Measurements from ENCODE around the gene PA2G4. TPM values are rescaled to one million over a fixed set of nuclear protein-coding genes. Genes with fewer than 3 reads are reported as not detected.

Gene PA2G4
- total and polyA plus RNA-seq, 2 of the 4 experiments (the other 2 are of a cell fraction): 158 to 198 TPM

DNA sequence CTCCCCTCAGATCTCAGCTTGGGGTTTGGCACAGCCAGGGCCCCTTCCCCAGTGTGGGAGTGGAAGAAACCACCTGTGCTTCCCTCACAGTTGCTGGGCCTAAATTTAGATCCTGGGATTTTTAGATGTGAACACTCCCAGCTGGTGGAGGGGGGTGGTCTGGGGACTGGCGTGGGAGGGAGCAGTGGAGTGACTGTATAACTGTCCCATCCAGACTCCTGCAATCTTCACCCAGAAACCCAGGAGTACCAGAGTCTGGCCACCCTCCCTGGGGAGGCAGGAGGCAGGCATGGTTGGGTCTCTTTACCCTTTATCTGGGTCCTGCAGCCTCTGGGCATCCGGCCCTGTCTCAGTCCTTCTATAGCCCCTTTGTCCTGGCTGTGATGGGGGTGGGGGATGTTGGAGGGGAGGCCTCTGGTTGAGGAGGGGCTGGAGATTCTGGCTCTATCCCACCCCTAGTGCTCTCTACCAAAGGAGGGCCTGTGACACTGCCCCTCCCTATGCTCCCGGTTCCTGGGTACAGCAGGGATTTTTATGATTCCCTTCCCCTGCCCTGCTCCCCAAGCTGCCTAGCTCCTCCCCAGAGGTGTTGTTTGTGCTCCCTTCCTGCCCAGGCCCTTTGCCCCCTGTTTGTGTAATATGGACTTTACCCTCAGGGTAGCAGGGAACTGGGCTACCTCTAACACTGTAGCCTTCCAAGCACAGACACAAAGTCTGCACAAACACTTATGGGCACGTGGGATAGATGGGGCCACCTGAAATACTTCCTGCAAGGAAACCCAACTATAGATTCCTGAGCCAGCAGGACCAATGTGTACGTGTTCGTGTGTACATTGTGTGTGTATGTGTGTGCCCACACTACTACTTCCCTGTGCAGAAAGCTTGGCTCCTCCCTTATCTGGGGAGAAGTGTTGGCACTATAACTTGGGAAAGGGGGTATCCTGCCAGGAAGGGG is 22.7 kb upstream of the PA2G4 start:
- Histone ChIP-seq H3K9me3 (ENCODE audit: control insufficient read depth, insufficient read depth, low read length) (no peaks in the 10 kb centered on the region), H3K9ac (ENCODE audit: low read depth, low read length) (no peak overlapping the region), H2AK5ac (ENCODE audit: low read depth, low read length) (no peak overlapping the region), H3K14ac (replicated peaks; ENCODE audit: low read depth, low read length) (no peak overlapping the region), H3K18ac (ENCODE audit: low read depth, low read length) (no peak overlapping the region), H3K9me1 (ENCODE audit: insufficient read depth, low read length) (0 out of 2 replicates have a peak, but pooled peaks cover 3% of the 10 kb centered on the region), H2AK9ac (replicated peaks; ENCODE audit: low read depth, low read length, poor library complexity) (peak overlapping the region; percentile 55), H4K5ac (ENCODE audit: low read depth, low read length) (no peak overlapping the region), H3K56ac (ENCODE audit: extremely low read depth, insufficient read depth, low read length) (no peak overlapping the region), H4K8ac (ENCODE audit: low read depth in 2 of 2, low read length in 2 of 2) (no peak overlapping the region), H2BK20ac (ENCODE audit: low read depth, low read length) (no peak overlapping the region), H2BK15ac (ENCODE audit: low read depth, low read length) (no peak overlapping the region), H3K79me1 (ENCODE audit: low read depth in 1 of 2, low read length in 2 of 2) (no peaks in the 10 kb centered on the region), H2BK5ac (ENCODE audit: low read depth, low read length, poor library complexity, severe bottlenecking) (no peak overlapping the region), H3K27ac (ENCODE audit: insufficient read depth, low read length) (no peak overlapping the region), H3K27me3 (ENCODE audit: control insufficient read depth, insufficient read depth, low read length) (peaks cover 38% of the 10 kb centered on the region), H3K4ac (ENCODE audit: low read depth, low read length) (no peak overlapping the region), H3K4me3 (ENCODE audit: insufficient read depth, low read depth, low read length) (no peak overlapping the region), H3K36me3 (ENCODE audit: control insufficient read depth, insufficient read depth, low read length) (no peaks in the 10 kb centered on the region), H4K20me1 (ENCODE audit: insufficient read depth, low read length) (no peaks in the 10 kb centered on the region; the same call in 1 of the 2 replicates), H3K23ac (ENCODE audit: low read depth, low read length) (no peak overlapping the region), H2AFZ (replicated peaks; ENCODE audit: low read length, poor library complexity) (peak overlapping the region; percentile 43), H3K4me2 (ENCODE audit: low read depth, low read length) (no peak overlapping the region), H2BK120ac (ENCODE audit: low read depth, low read length) (no peak overlapping the region), H4K91ac (ENCODE audit: insufficient read depth, low read depth, low read length) (no peak overlapping the region), H3K4me1 (ENCODE audit: control insufficient read depth, insufficient read depth, low read length) (peaks cover 4% of the 10 kb centered on the region; the same call in 1 of the 2 replicates)
- TF ChIP-seq, protein P1, sequence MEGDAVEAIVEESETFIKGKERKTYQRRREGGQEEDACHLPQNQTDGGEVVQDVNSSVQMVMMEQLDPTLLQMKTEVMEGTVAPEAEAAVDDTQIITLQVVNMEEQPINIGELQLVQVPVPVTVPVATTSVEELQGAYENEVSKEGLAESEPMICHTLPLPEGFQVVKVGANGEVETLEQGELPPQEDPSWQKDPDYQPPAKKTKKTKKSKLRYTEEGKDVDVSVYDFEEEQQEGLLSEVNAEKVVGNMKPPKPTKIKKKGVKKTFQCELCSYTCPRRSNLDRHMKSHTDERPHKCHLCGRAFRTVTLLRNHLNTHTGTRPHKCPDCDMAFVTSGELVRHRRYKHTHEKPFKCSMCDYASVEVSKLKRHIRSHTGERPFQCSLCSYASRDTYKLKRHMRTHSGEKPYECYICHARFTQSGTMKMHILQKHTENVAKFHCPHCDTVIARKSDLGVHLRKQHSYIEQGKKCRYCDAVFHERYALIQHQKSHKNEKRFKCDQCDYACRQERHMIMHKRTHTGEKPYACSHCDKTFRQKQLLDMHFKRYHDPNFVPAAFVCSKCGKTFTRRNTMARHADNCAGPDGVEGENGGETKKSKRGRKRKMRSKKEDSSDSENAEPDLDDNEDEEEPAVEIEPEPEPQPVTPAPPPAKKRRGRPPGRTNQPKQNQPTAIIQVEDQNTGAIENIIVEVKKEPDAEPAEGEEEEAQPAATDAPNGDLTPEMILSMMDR (conservative IDR thresholded peaks at IDR 0.05; ENCODE audit: low read depth, low read length): no peak
- TF ChIP-seq MAZ (IDR thresholded peaks at IDR 0.05; ENCODE audit: borderline replicate concordance, low read depth, low read length) (no peak), POLR2A (IDR thresholded peaks at IDR 0.05; ENCODE audit: low read depth, low read length) (no peak), RCOR1 (IDR thresholded peaks at IDR 0.05; ENCODE audit: insufficient replicate concordance, low read length) (no peak), BHLHE40 (IDR thresholded peaks at IDR 0.05; ENCODE audit: low read depth, low read length) (no peak), RAD21 (IDR thresholded peaks at IDR 0.05; ENCODE audit: low read length) (no peak)
- TF ChIP-seq, protein P2, sequence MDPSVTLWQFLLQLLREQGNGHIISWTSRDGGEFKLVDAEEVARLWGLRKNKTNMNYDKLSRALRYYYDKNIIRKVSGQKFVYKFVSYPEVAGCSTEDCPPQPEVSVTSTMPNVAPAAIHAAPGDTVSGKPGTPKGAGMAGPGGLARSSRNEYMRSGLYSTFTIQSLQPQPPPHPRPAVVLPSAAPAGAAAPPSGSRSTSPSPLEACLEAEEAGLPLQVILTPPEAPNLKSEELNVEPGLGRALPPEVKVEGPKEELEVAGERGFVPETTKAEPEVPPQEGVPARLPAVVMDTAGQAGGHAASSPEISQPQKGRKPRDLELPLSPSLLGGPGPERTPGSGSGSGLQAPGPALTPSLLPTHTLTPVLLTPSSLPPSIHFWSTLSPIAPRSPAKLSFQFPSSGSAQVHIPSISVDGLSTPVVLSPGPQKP (IDR thresholded peaks at IDR 0.05; ENCODE audit: borderline replicate concordance, low read depth, low read length): no peak
- TF ChIP-seq, protein P3, sequence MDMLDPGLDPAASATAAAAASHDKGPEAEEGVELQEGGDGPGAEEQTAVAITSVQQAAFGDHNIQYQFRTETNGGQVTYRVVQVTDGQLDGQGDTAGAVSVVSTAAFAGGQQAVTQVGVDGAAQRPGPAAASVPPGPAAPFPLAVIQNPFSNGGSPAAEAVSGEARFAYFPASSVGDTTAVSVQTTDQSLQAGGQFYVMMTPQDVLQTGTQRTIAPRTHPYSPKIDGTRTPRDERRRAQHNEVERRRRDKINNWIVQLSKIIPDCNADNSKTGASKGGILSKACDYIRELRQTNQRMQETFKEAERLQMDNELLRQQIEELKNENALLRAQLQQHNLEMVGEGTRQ (IDR thresholded peaks at IDR 0.05; ENCODE audit: low read depth, low read length): no peak
- ATAC-seq (ENCODE audit: low read depth) (no peak), DNase-seq (no peak)
- intact Hi-C loops (cut with micrococcal nuclease) (no loop called here), in situ Hi-C loops (cut with MboI; ENCODE audit: low sequenced_read_pairs) (no loop called here), dilution Hi-C loops (cut with HindIII; ENCODE audit: low sequenced_read_pairs, unreplicated experiment) (no loop called here)
- CTCF ChIA-PET: no interaction called here
- BruUV-seq (replicated peaks): no TSS peak
- WGBS, 2 experiments (ENCODE audit: extremely low coverage in 2 of 2, insufficient read length in 1 of 2): no CpG with 5 or more reads among the region's 6 CpGs
- POLR2A ChIA-PET (ENCODE audit: unreplicated experiment): no interaction called here
